ENCODE data around the gene MED26. TPM values are rescaled to one million over a fixed set of nuclear protein-coding genes. Genes with fewer than 3 reads are reported as not detected.

MED26 gene
- total and polyA plus RNA-seq, 4 donors: 7.0 to 18.2 (median 8.2) TPM

- peaks cover 11 to 53% (median 37%) of the 10 kb centered on the region in 4 donors for H3K36me3 ChIP-seq (ENCODE audit: control insufficient read depth in 4 of 4, insufficient read depth in 4 of 4, low read length in 4 of 4)
- DNase-seq (no peak), ATAC-seq (ENCODE audit: insufficient read depth, low FRiP score) (no peak)
- TF ChIP-seq CTCF (IDR thresholded peaks at IDR 0.05; ENCODE audit: control extremely low read depth, extremely low read depth): no peak
- no peaks in the 10 kb centered on the region for H3K9me3 ChIP-seq (ENCODE audit: control insufficient read depth in 4 of 4, insufficient read depth in 3 of 4, low read length in 3 of 4)
- no peaks in the 10 kb centered on the region for H3K27me3 ChIP-seq (ENCODE audit: control insufficient read depth in 3 of 3, insufficient read depth in 3 of 3, low read length in 2 of 3)
- H3K9ac ChIP-seq (ENCODE audit: insufficient read depth in 1 of 2, low read length in 2 of 2): no peak overlapping the region
- H3K4me3 ChIP-seq: no peak overlapping the region
- H3K27ac ChIP-seq (ENCODE audit: low read depth in 1 of 2, low read length in 1 of 2): no peak overlapping the region
- WGBS, 2 donors: 95 to 96% methylated on average over 13 of the region's 13 CpGs
- peaks cover 0 to 11% (median 8%) of the 10 kb centered on the region in 5 donors for H3K4me1 ChIP-seq (ENCODE audit: control insufficient read depth in 5 of 5, insufficient read depth in 5 of 5, low read length in 5 of 5)
Observed at GRCh38 chr19:16537111-16537510, 90.9 kb downstream of the MED26 start.

GRCh38 chr19:16536130-16536529 is 91.9 kb downstream of the MED26 start:
- WGBS, 2 donors: 93 to 98% methylated on average over 9 of the region's 9 CpGs

GRCh38 chr19:16535381-16535780 is 92.6 kb downstream of the MED26 start:
- TF ChIP-seq CTCF (IDR thresholded peaks at IDR 0.05; ENCODE audit: control extremely low read depth, extremely low read depth): no peak
- no peak for ATAC-seq (ENCODE audit: insufficient read depth, low FRiP score)
- peaks cover 12 to 70% (median 46%) of the 10 kb centered on the region in 4 donors for H3K36me3 ChIP-seq (ENCODE audit: control insufficient read depth in 4 of 4, insufficient read depth in 4 of 4, low read length in 4 of 4)
- no peak overlapping the region for H3K9ac ChIP-seq (ENCODE audit: insufficient read depth in 1 of 2, low read length in 2 of 2)
- no peaks in the 10 kb centered on the region for H3K27me3 ChIP-seq (ENCODE audit: control insufficient read depth in 3 of 3, insufficient read depth in 3 of 3, low read length in 2 of 3)
- H3K9me3 ChIP-seq (ENCODE audit: control insufficient read depth in 4 of 4, insufficient read depth in 3 of 4, low read length in 3 of 4): no peaks in the 10 kb centered on the region
- peaks cover 0 to 3% (median 0%) of the 10 kb centered on the region in 5 donors for H3K4me1 ChIP-seq (ENCODE audit: control insufficient read depth in 5 of 5, insufficient read depth in 5 of 5, low read length in 5 of 5)
- H3K4me3 ChIP-seq: no peak overlapping the region
- no peak overlapping the region for H3K27ac ChIP-seq (ENCODE audit: low read depth in 1 of 2, low read length in 1 of 2)
- WGBS, 2 donors: 94 to 96% methylated on average over 18 of the region's 18 CpGs
- DNase-seq: no peak

More at GRCh38 chr19:16536130-16536529, 91.9 kb downstream of the MED26 start:
- no peak overlapping the region for H3K4me3 ChIP-seq
- no peak overlapping the region for H3K27ac ChIP-seq (ENCODE audit: low read depth in 1 of 2, low read length in 1 of 2)
- no peak for DNase-seq
- H3K4me1 ChIP-seq (ENCODE audit: control insufficient read depth in 5 of 5, insufficient read depth in 5 of 5, low read length in 5 of 5): peaks cover 0 to 8% (median 3%) of the 10 kb centered on the region in 5 donors
- H3K9me3 ChIP-seq (ENCODE audit: control insufficient read depth in 4 of 4, insufficient read depth in 3 of 4, low read length in 3 of 4): no peaks in the 10 kb centered on the region
- no peak for TF ChIP-seq CTCF (IDR thresholded peaks at IDR 0.05; ENCODE audit: control extremely low read depth, extremely low read depth)
- H3K27me3 ChIP-seq (ENCODE audit: control insufficient read depth in 3 of 3, insufficient read depth in 3 of 3, low read length in 2 of 3): no peaks in the 10 kb centered on the region
- no peak overlapping the region for H3K9ac ChIP-seq (ENCODE audit: insufficient read depth in 1 of 2, low read length in 2 of 2)
- peaks cover 12 to 63% (median 44%) of the 10 kb centered on the region in 4 donors for H3K36me3 ChIP-seq (ENCODE audit: control insufficient read depth in 4 of 4, insufficient read depth in 4 of 4, low read length in 4 of 4)
- no peak for ATAC-seq (ENCODE audit: insufficient read depth, low FRiP score)
